LNCaP clone FGC (cell line): ENCODE results near the gene PTN.

Experiments used
- DNase-seq: peaks from one replicate; pipeline ENCODE4 v3.0.0-alpha.2; 2011; ENCODE audit warnings: low read depth
- H3K4me3 ChIP-seq: 2 replicates; pipeline ENCODE4 v1.5.1; 2011; ENCODE audit warnings: mild to moderate bottlenecking, low read depth, low read length, control low read depth
- TF ChIP-seq, protein P1 (sequence below): IDR thresholded peaks from 2 replicates; pipeline ENCODE4 v1.5.1; 2012; ENCODE audit warnings: mild to moderate bottlenecking; ENCODE audit not compliant: control insufficient read depth, insufficient read depth; ENCODE audit errors: extremely low read depth

The PTN gene

DNA sequence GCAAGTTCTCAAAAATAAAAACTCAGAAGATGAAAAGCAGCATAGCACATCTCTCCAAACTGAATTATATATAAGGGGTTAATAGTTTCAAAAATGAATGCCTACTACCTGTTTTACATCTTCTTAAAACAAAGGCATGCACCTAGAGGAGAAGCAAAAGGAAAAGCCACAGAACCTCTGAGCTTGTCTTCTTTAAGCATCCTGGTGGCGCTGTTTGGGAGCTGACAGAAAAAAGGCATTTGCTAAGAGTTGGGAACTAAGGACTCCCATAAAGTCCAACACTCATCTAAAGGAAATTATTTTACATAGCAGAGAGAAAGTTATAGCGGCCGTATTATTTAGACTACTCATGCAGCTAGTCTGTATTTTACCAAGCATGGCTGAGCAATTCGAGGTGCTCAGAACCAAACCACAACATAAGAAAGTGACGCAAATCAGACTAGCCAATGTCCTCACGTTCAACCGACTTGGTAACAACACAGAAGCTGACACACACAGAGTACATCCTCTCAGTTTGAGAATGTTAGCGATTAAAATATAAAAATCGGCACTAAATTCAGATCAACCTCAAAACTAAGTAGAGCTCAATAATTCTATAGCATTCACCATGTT is 38.8 kb downstream of the PTN start:
- TF ChIP-seq, protein P1, sequence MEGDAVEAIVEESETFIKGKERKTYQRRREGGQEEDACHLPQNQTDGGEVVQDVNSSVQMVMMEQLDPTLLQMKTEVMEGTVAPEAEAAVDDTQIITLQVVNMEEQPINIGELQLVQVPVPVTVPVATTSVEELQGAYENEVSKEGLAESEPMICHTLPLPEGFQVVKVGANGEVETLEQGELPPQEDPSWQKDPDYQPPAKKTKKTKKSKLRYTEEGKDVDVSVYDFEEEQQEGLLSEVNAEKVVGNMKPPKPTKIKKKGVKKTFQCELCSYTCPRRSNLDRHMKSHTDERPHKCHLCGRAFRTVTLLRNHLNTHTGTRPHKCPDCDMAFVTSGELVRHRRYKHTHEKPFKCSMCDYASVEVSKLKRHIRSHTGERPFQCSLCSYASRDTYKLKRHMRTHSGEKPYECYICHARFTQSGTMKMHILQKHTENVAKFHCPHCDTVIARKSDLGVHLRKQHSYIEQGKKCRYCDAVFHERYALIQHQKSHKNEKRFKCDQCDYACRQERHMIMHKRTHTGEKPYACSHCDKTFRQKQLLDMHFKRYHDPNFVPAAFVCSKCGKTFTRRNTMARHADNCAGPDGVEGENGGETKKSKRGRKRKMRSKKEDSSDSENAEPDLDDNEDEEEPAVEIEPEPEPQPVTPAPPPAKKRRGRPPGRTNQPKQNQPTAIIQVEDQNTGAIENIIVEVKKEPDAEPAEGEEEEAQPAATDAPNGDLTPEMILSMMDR, result no peak
- H3K4me3 ChIP-seq, result no peak overlapping the region
- no peak for DNase-seq

DNA sequence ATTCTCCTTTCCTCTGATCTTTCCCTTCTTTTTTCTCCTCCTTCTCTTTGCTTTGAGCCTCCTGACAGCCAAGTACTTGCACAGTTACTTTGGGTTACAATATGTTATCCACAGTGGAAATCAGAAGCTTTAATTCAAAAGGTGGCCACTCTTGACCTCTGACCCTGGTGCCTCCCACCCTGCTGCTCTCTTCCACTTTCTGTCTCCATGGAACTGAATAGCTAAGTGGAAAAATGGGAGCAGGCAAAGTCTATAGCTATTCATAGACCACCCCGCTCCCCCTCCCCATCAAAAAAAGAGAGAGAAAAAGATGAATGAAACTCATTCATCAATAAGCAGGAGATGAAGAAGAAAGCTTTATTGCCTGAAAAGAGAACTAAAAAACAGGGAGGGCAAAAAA is 39.4 kb downstream of the PTN start:
- H3K4me3 ChIP-seq, result no peak overlapping the region
- TF ChIP-seq, protein P1, result no peak
- no peak for DNase-seq

DNA sequence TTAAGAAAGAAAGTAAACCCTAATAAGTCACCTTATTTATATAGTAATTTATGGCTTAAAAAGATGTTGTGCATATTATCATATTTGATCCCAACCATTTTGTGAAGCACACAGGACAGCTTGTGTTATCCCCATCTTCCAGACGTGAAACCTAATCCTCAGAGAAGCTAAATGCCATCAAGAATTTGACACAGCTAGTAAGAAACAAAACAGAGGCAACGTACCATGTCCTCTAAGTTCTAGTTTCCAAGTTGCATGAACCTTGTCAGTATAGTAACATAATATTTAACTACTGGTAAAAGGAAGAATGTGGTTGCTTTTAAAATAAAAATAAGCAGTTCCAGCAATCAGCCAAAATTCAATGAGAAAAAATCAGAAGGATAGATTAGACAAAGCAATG is 41.5 kb downstream of the PTN start:
- DNase-seq, result no peak
- no peak overlapping the region for H3K4me3 ChIP-seq
- TF ChIP-seq, protein P1, result no peak

DNA sequence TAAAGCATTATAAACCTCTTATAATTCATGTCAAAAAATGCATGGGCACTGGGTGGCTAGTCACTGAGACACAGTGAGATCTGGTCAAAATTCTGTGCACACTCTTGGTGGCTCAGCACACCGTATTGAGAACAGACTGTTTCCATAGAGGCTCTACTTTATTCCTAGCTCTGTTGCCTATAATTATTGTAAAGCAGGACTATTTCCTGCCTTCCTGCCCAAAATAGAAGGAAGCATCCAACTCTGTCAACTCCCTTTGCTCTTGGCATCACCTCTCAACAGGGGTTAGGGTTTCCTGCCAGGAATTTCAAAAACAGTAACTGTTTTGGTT is 45.1 kb downstream of the PTN start:
- TF ChIP-seq, protein P1, result no peak
- no peak for DNase-seq
- H3K4me3 ChIP-seq, result no peak overlapping the region

DNA sequence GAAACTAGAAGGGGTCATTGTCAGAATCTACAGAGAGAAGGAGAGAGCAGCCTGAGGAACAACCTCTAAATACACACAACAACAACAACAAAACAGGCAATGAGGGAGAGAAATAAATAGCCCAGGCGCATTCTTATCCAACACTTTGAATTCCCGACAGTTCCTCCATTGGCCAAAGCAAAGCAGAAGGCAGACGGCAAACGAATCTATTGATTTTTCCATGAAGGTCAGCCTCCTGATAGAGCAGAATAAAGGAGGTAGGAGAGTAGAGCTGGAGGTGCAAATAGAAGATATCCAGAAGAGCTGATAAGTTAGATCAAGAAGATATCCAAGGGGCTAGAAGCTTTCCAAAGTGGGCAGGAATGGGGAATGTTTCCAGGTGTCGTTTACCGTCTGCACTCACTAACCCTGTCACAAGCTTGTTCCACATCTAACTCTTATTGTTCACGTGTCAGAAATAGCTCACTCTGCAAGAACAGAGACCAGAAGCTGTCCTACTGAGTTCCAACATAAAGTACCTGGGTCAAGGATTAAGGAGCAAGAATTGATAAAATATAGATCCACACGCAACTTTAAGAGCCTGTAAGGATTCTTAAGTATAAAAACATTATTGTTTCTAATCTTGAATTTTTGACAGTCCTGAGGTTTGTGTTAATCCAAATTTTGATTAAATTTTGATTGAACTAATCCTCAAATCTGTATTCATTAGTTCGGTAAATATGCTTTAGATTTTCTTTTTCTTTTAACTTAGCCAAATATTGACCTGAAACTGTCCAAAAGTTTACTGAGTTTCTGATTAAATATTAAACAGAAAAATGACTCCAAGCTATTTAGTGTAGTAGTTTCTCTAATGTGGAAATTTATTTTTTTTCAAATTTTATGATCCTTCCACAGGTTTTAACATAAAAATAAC is 45.7 kb downstream of the PTN start:
- no peak overlapping the region for H3K4me3 ChIP-seq
- TF ChIP-seq, protein P1, result no peak
- no peak for DNase-seq

DNA sequence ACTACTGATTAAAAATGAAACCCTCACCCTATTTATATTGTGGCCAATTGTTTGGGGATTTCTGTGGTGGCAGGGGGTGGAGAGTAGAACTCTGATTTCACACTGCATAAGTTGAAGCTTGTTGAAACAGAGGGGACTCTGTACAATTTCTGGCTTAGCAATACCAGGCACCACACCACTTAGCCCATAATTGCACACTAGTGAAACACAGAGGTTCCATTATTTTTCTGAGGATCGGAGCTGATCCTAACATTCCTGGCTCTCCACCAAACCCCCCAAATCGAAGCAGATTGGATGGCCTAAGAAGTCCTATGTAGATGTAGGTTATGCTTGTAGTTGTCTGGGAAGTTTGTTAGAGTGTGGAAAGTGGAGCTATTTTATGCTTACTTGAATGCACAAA is 47.0 kb downstream of the PTN start:
- TF ChIP-seq, protein P1, result no peak
- no peak overlapping the region for H3K4me3 ChIP-seq
- no peak for DNase-seq

DNA sequence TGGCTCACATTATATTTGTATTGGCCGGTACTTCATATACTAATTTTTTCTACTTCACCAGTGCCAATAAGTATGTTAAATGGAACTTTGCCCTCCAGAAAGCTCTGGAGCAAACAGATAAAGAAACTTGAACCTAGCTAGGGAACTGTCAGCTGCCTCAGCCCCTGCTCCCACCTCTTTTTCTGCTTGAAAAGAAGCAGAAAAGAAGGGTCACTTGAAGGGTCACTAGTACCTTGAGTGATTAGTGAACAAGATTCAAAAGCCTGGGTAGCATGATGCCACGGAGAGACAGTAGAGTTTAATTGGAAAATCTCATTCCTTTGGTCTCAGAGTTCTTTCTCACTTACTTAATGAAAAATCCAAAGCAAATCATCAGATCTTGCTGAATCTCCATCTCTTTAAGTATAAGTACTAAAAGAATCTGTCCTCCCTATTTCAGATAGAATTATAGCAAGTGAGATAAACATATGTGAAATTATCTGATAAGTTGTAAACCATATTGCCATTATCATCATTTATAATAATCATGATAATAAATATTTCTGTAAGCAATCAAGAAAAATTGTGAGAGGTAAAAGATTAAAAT is 47.7 kb downstream of the PTN start:
- TF ChIP-seq, protein P1, result no peak
- no peak for DNase-seq
- no peak overlapping the region for H3K4me3 ChIP-seq
